Activated CD4-positive, alpha-beta memory T cell treated with anti-CD3 and anti-CD28 coated beads, Interleukin-2, amount 10 ng/mL, durations not matched to agents 7 days and 5 days (primary cell): ENCODE measurements around the gene EIF5A. TPM values are rescaled to one million over a fixed set of nuclear protein-coding genes. Genes with fewer than 3 reads are reported as not detected.

Experiments
- CTCF ChIA-PET: fragments of 350-600 bp; sonication (Branson Sonifier 250); formaldehyde crosslinking; loops from one replicate; lab custom pipeline; 2021; ENCODE audit warnings: antibody characterized with exemption, inconsistent platforms; lab: Charles Lee
- POLR2A ChIA-PET: fragments of 350-600 bp; sonication (Branson Sonifier 250); formaldehyde crosslinking; loops from one replicate; lab custom pipeline; 2021; ENCODE audit warnings: antibody characterized with exemption; lab: Charles Lee
- DNase-seq: peaks from one replicate; pipeline ENCODE4 v3.0.0-alpha.2; 2020
- H3K27ac Mint-ChIP-seq: one replicate; pipeline ENCODE4 v1.8.0; 2021; ENCODE audit warnings: mild to moderate bottlenecking, mixed read lengths
- H3K27me3 Mint-ChIP-seq: one replicate; pipeline ENCODE4 v1.8.0; 2021; ENCODE audit warnings: mixed read lengths
- H3K36me3 Mint-ChIP-seq: one replicate; pipeline ENCODE4 v1.8.0; 2021; ENCODE audit warnings: low read depth, mixed read lengths
- H3K4me1 Mint-ChIP-seq: one replicate; pipeline ENCODE4 v1.8.0; 2021; ENCODE audit warnings: mixed read lengths
- H3K4me3 Mint-ChIP-seq: one replicate; pipeline ENCODE4 v1.8.0; 2021; ENCODE audit warnings: mild to moderate bottlenecking, mixed read lengths
- H3K9me3 Mint-ChIP-seq: one replicate; pipeline ENCODE4 v1.8.0; 2021; ENCODE audit warnings: mixed read lengths
- total RNA-seq, 2 experiments: library from RNA; stranded (reverse); gene quantifications; one replicate each; pipeline ENCODE4 v1.2.3, GENCODE V29; 2021

Gene EIF5A
- total RNA-seq, 2 experiments from 2014 or later, result 419 to 420 TPM

- Mint-ChIP-seq H3K27ac (no peak overlapping the region), H3K4me1 (peaks cover 24% of the 10 kb centered on the region), H3K36me3 (no peaks in the 10 kb centered on the region), H3K9me3 (no peaks in the 10 kb centered on the region), H3K27me3 (peaks cover 26% of the 10 kb centered on the region), H3K4me3 (no peak overlapping the region)
- POLR2A ChIA-PET, result no interaction called here
- no peak for DNase-seq
- CTCF ChIA-PET, result interaction anchor here (1.0 kb wide), 1 partner anchor 17 kb away, joined by 7 read pairs; no protein-coding TSS in a partner anchor
These were observed 28.0 kb upstream of the EIF5A start for GRCh38 chr17:7279448-7279847.

- ChIA-PET CTCF (interaction anchor here (1.0 to 1.5 kb wide), 3 partner anchors 16 to 120 kb away, joined by 3 to 9 read pairs (median 4); partner anchors contain the start of gene CTDNEP1), POLR2A (interaction anchor here (1.2 kb wide), 1 partner anchor 34 kb away, joined by 3 read pairs; no protein-coding TSS in a partner anchor)
- Mint-ChIP-seq H3K4me1 (peaks cover 24% of the 10 kb centered on the region), H3K27ac (no peak overlapping the region), H3K4me3 (peak overlapping the region; percentile 56), H3K9me3 (no peaks in the 10 kb centered on the region), H3K36me3 (no peaks in the 10 kb centered on the region), H3K27me3 (peaks cover 26% of the 10 kb centered on the region)
- DNase-seq, result peak; percentile 87
These were observed 26.8 kb upstream of the EIF5A start for GRCh38 chr17:7280519-7281073.

DNA sequence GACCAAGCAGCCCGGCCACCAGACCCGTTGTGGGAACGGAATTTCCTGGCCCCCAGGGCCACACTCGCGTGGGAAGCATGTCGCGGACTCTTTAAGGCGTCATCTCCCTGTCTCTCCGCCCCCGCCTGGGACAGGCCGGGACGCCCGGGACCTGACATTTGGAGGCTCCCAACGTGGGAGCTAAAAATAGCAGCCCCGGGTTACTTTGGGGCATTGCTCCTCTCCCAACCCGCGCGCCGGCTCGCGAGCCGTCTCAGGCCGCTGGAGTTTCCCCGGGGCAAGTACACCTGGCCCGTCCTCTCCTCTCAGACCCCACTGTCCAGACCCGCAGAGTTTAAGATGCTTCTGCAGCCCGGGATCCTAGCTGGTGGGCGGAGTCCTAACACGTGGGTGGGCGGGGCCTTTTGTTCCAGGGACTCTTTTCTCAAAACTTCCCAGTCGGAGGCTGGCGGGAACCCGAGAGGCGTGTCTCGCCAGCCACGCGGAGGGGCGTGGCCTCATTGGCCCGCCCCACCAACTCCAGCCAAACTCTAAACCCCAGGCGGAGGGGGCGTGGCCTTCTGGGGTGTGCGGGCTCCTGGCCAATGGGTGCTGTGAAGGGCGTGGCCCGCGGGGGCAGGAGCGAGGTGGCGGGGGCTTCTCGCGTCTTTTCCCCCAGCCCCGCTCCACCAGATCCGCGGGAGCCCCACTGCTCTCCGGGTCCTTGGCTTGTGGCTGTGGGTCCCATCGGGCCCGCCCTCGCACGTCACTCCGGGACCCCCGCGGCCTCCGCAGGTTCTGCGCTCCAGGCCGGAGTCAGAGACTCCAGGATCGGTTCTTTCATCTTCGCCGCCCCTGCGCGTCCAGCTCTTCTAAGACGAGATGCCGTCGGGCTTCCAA is 26.1 kb upstream of the EIF5A start, which contains the start of gene SLC2A4:
TSS of gene SLC2A4 (plus strand) at position 645 of the 879 bp plus-strand sequence. CDS start at position 862, 217 bp downstream.
- DNase-seq, result peak; percentile 86
- H3K4me1 Mint-ChIP-seq, result peaks cover 24% of the 10 kb centered on the region
- ChIA-PET CTCF (interaction anchor here (0.6 to 1.5 kb wide), 4 partner anchors 15 to 30 kb away, joined by 3 to 9 read pairs (median 3); partner anchors contain the start of gene CTDNEP1), POLR2A (interaction anchor here (1.1 to 1.6 kb wide), 3 partner anchors 33 to 281 kb away, joined by 3 to 4 read pairs (median 3); partner anchors contain the start of gene SENP3)
- no peak within 1 kb of the TSS for H3K27ac Mint-ChIP-seq
- no peaks in the 10 kb centered on the region for H3K36me3 Mint-ChIP-seq
- peaks cover 30% of the 10 kb centered on the region for H3K27me3 Mint-ChIP-seq
- H3K4me3 Mint-ChIP-seq, result peak within 1 kb of the TSS; percentile 56
- H3K9me3 Mint-ChIP-seq, result no peaks in the 10 kb centered on the region

DNA sequence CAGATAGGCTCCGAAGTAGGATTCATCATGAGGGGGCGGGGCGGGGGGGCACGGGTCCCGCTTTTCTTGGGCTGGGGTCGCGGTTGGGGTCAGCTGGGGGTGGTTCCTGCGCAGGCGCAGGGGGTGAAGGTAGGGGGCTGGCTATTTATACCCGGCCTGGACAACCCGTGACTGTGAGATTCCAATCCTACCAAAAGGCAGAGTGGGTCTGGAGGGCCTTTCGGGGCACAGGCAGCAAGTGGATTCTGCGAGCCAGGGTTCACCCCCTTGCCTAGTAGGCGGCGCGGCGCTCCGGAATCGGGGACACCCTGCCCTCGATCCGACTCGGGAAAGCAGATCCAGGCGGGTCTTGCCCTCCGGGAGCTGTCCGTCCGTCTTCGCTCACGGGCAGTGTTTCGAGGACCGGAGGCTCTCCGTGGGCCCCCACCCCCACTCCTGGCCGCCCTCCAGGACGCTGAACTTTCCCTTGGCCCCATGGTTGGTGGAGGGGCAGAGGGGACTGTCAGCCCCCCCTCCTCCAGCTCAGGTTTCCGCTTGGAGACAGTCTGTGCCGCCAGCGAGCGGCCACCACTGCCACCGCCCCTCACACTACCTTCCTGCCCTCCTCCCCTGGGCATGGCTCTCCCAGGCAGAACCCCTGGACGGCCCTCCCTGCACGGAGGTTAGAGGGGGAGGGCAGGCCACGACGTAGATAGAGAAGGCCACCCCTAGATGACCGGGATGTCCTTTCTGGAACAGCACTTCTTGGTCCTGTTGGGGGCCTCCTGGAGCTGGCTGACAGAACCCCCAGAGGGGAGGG is 25.3 kb upstream of the EIF5A start:
- Mint-ChIP-seq H3K4me1 (peaks cover 24% of the 10 kb centered on the region), H3K27ac (no peak overlapping the region), H3K27me3 (peaks cover 35% of the 10 kb centered on the region), H3K36me3 (no peaks in the 10 kb centered on the region), H3K4me3 (peak overlapping the region; percentile 56), H3K9me3 (no peaks in the 10 kb centered on the region)
- ChIA-PET POLR2A (interaction anchor here (1.1 to 1.6 kb wide), 4 partner anchors 16 to 280 kb away, joined by 3 to 4 read pairs (median 3); partner anchors contain the start of genes POLR2A and SENP3), CTCF (interaction anchor here (1.5 kb wide), 1 partner anchor 14 kb away, joined by 9 read pairs; no protein-coding TSS in a partner anchor)
- DNase-seq, result no peak

DNA sequence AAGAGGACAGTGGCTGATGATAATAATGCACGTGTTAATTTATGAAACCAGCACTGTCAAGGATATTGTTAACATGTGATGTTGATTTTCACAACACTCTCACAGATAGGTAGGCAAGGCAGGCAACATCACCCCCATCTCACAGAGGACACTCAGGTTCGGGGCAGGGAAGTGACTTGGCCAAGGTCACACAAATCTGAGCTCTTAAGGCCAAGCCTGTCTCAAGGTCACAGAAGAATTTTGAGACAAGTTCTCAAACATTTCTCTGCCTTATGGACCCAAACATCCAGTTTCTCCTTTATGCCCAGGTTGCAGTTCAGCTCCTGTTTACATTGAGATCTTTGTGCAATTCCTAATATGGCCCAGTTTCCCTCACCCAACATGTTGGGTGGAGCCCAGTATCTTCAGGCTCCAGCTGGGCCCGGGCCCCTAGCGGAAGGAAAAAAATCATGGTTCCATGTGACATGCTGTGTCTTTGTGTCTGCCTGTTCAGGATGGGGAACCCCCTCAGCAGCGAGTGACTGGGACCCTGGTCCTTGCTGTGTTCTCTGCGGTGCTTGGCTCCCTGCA is 24.6 kb upstream of the EIF5A start:
- H3K4me1 Mint-ChIP-seq, result peaks cover 24% of the 10 kb centered on the region
- ChIA-PET CTCF (interaction anchor here (1.5 kb wide), 1 partner anchor 13 kb away, joined by 9 read pairs; no protein-coding TSS in a partner anchor), POLR2A (interaction anchor here (1.3 to 1.6 kb wide), 3 partner anchors 15 to 202 kb away, joined by 3 to 4 read pairs (median 3); partner anchors contain the start of gene POLR2A)
- H3K27ac Mint-ChIP-seq, result no peak overlapping the region
- DNase-seq, result no peak
- H3K36me3 Mint-ChIP-seq, result no peaks in the 10 kb centered on the region
- H3K4me3 Mint-ChIP-seq, result no peak overlapping the region
- peaks cover 41% of the 10 kb centered on the region for H3K27me3 Mint-ChIP-seq
- no peaks in the 10 kb centered on the region for H3K9me3 Mint-ChIP-seq

DNA sequence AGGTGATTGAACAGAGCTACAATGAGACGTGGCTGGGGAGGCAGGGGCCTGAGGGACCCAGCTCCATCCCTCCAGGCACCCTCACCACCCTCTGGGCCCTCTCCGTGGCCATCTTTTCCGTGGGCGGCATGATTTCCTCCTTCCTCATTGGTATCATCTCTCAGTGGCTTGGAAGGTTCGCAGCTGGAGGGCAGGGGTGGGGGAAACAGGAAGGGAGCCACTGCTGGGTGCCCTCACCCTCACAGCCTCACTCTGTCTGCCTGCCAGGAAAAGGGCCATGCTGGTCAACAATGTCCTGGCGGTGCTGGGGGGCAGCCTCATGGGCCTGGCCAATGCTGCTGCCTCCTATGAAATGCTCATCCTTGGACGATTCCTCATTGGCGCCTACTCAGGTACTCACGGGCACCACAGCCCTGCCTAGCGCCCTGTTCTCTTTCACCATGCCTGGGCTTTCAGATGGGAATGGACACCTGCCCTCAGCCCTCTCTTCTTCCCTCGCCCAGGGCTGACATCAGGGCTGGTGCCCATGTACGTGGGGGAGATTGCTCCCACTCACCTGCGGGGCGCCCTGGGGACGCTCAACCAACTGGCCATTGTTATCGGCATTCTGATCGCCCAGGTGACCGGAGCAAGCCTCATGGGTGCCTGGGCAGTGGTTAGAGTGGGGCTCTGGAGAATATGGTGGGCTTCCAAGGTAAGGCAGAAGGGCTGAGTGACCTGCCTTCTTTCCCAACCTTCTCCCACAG is 23.8 kb upstream of the EIF5A start:
- no peaks in the 10 kb centered on the region for H3K36me3 Mint-ChIP-seq
- H3K9me3 Mint-ChIP-seq, result no peaks in the 10 kb centered on the region
- H3K27me3 Mint-ChIP-seq, result peaks cover 49% of the 10 kb centered on the region
- DNase-seq, result no peak
- no peak overlapping the region for H3K27ac Mint-ChIP-seq
- peaks cover 24% of the 10 kb centered on the region for H3K4me1 Mint-ChIP-seq
- POLR2A ChIA-PET, result interaction anchor here (1.3 to 1.5 kb wide), 2 partner anchors 14 to 53 kb away, joined by 3 read pairs; partner anchors contain the start of gene ACAP1
- H3K4me3 Mint-ChIP-seq, result no peak overlapping the region
- CTCF ChIA-PET, result interaction anchor here (1.1 kb wide), 1 partner anchor 13 kb away, joined by 4 read pairs; no protein-coding TSS in a partner anchor

GRCh38 chr17:7284911-7285310 is 22.5 kb upstream of the EIF5A start:
- H3K9me3 Mint-ChIP-seq, result no peaks in the 10 kb centered on the region
- no peak overlapping the region for H3K27ac Mint-ChIP-seq
- H3K36me3 Mint-ChIP-seq, result no peaks in the 10 kb centered on the region
- POLR2A ChIA-PET, result interaction anchor here (1.5 kb wide), 1 partner anchor 51 kb away, joined by 3 read pairs; the partner anchor contains the start of gene ACAP1
- H3K4me1 Mint-ChIP-seq, result peaks cover 24% of the 10 kb centered on the region
- CTCF ChIA-PET, result interaction anchor here (2.1 kb wide), 1 partner anchor 12 kb away, joined by 13 read pairs; no protein-coding TSS in a partner anchor
- no peak overlapping the region for H3K4me3 Mint-ChIP-seq
- no peak for DNase-seq
- H3K27me3 Mint-ChIP-seq, result peaks cover 49% of the 10 kb centered on the region

- H3K36me3 Mint-ChIP-seq, result no peaks in the 10 kb centered on the region
- no peak overlapping the region for H3K4me3 Mint-ChIP-seq
- POLR2A ChIA-PET, result interaction anchor here (0.8 kb wide), 1 partner anchor 401 kb away, joined by 3 read pairs; no protein-coding TSS in a partner anchor
- H3K9me3 Mint-ChIP-seq, result no peaks in the 10 kb centered on the region
- no peak overlapping the region for H3K27ac Mint-ChIP-seq
- CTCF ChIA-PET, result interaction anchor here (2.1 kb wide), 1 partner anchor 11 kb away, joined by 13 read pairs; no protein-coding TSS in a partner anchor
- H3K4me1 Mint-ChIP-seq, result peaks cover 17% of the 10 kb centered on the region
- DNase-seq, result no peak
- H3K27me3 Mint-ChIP-seq, result peaks cover 51% of the 10 kb centered on the region
These were observed 21.7 kb upstream of the EIF5A start for GRCh38 chr17:7285679-7286078.

GRCh38 chr17:7289256-7290032 is 18.0 kb upstream of the EIF5A start:
- POLR2A ChIA-PET, result no interaction called here
- peaks cover 48% of the 10 kb centered on the region for H3K27me3 Mint-ChIP-seq
- CTCF ChIA-PET, result interaction anchor here (1.4 kb wide), 1 partner anchor 10 kb away, joined by 5 read pairs; no protein-coding TSS in a partner anchor
- H3K9me3 Mint-ChIP-seq, result no peaks in the 10 kb centered on the region
- peaks cover 9% of the 10 kb centered on the region for H3K4me1 Mint-ChIP-seq
- no peak for DNase-seq
- no peak overlapping the region for H3K4me3 Mint-ChIP-seq
- no peaks in the 10 kb centered on the region for H3K36me3 Mint-ChIP-seq
- H3K27ac Mint-ChIP-seq, result no peak overlapping the region

DNA sequence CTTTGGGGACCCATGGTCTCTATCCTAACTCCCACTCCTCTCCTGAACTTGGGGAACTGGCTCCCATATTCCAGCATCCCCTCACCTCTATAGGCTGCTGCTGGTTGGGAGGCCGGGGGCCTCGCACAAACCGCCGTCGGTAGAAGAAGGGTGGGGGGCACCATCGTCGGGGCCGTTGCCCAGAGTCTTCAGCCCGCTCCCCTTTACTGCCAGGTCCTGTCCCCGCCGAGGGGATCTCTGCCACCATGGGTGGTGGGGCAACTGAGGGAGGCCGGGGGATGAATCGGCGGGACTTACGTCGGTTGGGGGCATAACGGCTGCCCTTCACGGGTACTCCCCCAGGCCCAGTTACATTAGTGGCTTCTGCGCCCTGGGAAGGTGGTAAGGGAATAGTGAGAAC is 17.3 kb upstream of the EIF5A start:
- Mint-ChIP-seq H3K4me3 (no peak overlapping the region), H3K4me1 (peaks cover 13% of the 10 kb centered on the region), H3K36me3 (no peaks in the 10 kb centered on the region), H3K27ac (no peak overlapping the region), H3K27me3 (peaks cover 52% of the 10 kb centered on the region), H3K9me3 (no peaks in the 10 kb centered on the region)
- no peak for DNase-seq
- POLR2A ChIA-PET, result no interaction called here
- CTCF ChIA-PET, result interaction anchor here (1.4 kb wide), 1 partner anchor 9 kb away, joined by 5 read pairs; no protein-coding TSS in a partner anchor
